Measurements from ENCODE around the gene TMEM198.
A peak's percentile ranks its signal among the peaks of the same experiment; 100 is the strongest.

The TMEM198 gene

GRCh38 chr2:219527472-219527871 lies 16.4 kb upstream of the TMEM198 start:
- H3K27ac ChIP-seq: no peak overlapping the region
- TF ChIP-seq CTCF (IDR thresholded peaks at IDR 0.05) (no peak), ZFX (IDR thresholded peaks at IDR 0.05; ENCODE audit: borderline replicate concordance) (no peak)

GRCh38 chr2:219530048-219530963 lies 13.5 kb upstream of the TMEM198 start:
- H3K27ac ChIP-seq: no peak overlapping the region
- TF ChIP-seq CTCF (IDR thresholded peaks at IDR 0.05) (peak; percentile 91), ZFX (IDR thresholded peaks at IDR 0.05; ENCODE audit: borderline replicate concordance) (no peak)

- no peak overlapping the region for H3K27ac ChIP-seq
- no peak for TF ChIP-seq ZFX (IDR thresholded peaks at IDR 0.05; ENCODE audit: borderline replicate concordance)
- no peak for TF ChIP-seq CTCF (IDR thresholded peaks at IDR 0.05)
Observed at GRCh38 chr2:219531639-219532377, 12.0 kb upstream of the TMEM198 start.

GRCh38 chr2:219532378-219532649 lies 11.5 kb upstream of the TMEM198 start:
- no peak overlapping the region for H3K27ac ChIP-seq
- TF ChIP-seq ZFX (IDR thresholded peaks at IDR 0.05; ENCODE audit: borderline replicate concordance): no peak
- no peak for TF ChIP-seq CTCF (IDR thresholded peaks at IDR 0.05)

GRCh38 chr2:219533930-219534661 lies 9.7 kb upstream of the TMEM198 start:
- TF ChIP-seq CTCF (IDR thresholded peaks at IDR 0.05): no peak
- TF ChIP-seq ZFX (IDR thresholded peaks at IDR 0.05; ENCODE audit: borderline replicate concordance): no peak

GRCh38 chr2:219536425-219536824 lies 7.4 kb upstream of the TMEM198 start:
- no peak for TF ChIP-seq CTCF (IDR thresholded peaks at IDR 0.05)
- no peak overlapping the region for H3K27ac ChIP-seq

More at GRCh38 chr2:219533930-219534661, 9.7 kb upstream of the TMEM198 start:
- no peak overlapping the region for H3K27ac ChIP-seq
